IMR-90 (cell line): ENCODE results near the gene PPM1G. TPM values are rescaled to one million over a fixed set of nuclear protein-coding genes. Genes with fewer than 3 reads are reported as not detected.

ENCODE experiments used
- ATAC-seq: fragments of 200-7000 bp; cut with Tn5 transposase; 2 replicates; pipeline ENCODE4 v1.9.1; 2020; ENCODE audit warnings: low read depth, mild to moderate bottlenecking, moderate library complexity
- BruUV-seq: library from RNA; stranded (reverse); fragments of 400-500 nt; replicated peaks from 2 replicates; lab custom pipeline; 2021; lab: Mats Ljungman, UMichigan
- CTCF ChIA-PET: fragments of 300-600 bp; formaldehyde crosslinking; extraction: SDS; loops from one replicate; lab custom pipeline; 2021; ENCODE audit warnings: antibody characterized with exemption; lab: Yijun Ruan, JAX
- POLR2A ChIA-PET: fragments of 300-600 bp; sonication (Branson Sonifier 250); formaldehyde crosslinking; loops from one replicate; lab custom pipeline; 2022; ENCODE audit warnings: antibody characterized with exemption; ENCODE audit not compliant: unreplicated experiment; lab: Charles Lee
- DNase-seq: peaks from one replicate; pipeline ENCODE4 v3.0.0; 2013
- H2AFZ ChIP-seq: replicated peaks from 2 replicates; pipeline ENCODE3; 2013; ENCODE audit warnings: low read length, mild to moderate bottlenecking; ENCODE audit not compliant: poor library complexity
- H2AK5ac ChIP-seq: 2 replicates; pipeline ENCODE4 v1.6.1; 2013; ENCODE audit warnings: low read depth, low read length, inconsistent platforms
- H2AK9ac ChIP-seq: replicated peaks from 2 replicates; pipeline ENCODE3; 2013; ENCODE audit warnings: mild to moderate bottlenecking, low read depth, low read length, moderate library complexity; ENCODE audit not compliant: poor library complexity
- H2BK120ac ChIP-seq: 2 replicates; pipeline ENCODE4 v1.6.1; 2013; ENCODE audit warnings: low read depth, low read length, inconsistent platforms
- H2BK15ac ChIP-seq: 3 replicates; pipeline ENCODE4 v1.6.1; 2013; ENCODE audit warnings: low read depth, low read length, inconsistent platforms
- H2BK20ac ChIP-seq: 2 replicates; pipeline ENCODE4 v1.6.1; 2013; ENCODE audit warnings: low read depth, mild to moderate bottlenecking, inconsistent platforms, low read length, moderate library complexity
- H2BK5ac ChIP-seq: 2 replicates; pipeline ENCODE4 v1.6.1; 2013; ENCODE audit warnings: mild to moderate bottlenecking, low read depth, low read length, inconsistent platforms; ENCODE audit not compliant: poor library complexity, severe bottlenecking
- H3K14ac ChIP-seq: replicated peaks from 2 replicates; pipeline ENCODE4 v1.6.1; 2013; ENCODE audit warnings: low read depth, low read length, inconsistent platforms
- H3K18ac ChIP-seq: 2 replicates; pipeline ENCODE4 v1.6.1; 2013; ENCODE audit warnings: low read depth, low read length, control low read depth
- H3K23ac ChIP-seq: 2 replicates; pipeline ENCODE4 v1.6.1; 2013; ENCODE audit warnings: low read depth, low read length, inconsistent platforms
- H3K27ac ChIP-seq: 2 replicates; pipeline ENCODE4 v1.5.1; 2013; ENCODE audit warnings: mild to moderate bottlenecking, control low read depth, low read length; ENCODE audit not compliant: insufficient read depth
- H3K27me3 ChIP-seq: 2 replicates; pipeline ENCODE4 v1.6.1; 2013; ENCODE audit warnings: low read length; ENCODE audit not compliant: control insufficient read depth, insufficient read depth
- H3K36me3 ChIP-seq: 2 replicates; pipeline ENCODE4 v1.6.1; 2013; ENCODE audit warnings: low read length, mixed read lengths; ENCODE audit not compliant: control insufficient read depth, insufficient read depth
- H3K4ac ChIP-seq: 2 replicates; pipeline ENCODE4 v1.6.1; 2013; ENCODE audit warnings: low read depth, low read length, inconsistent platforms
- H3K4me1 ChIP-seq: 2 replicates; pipeline ENCODE4 v1.6.1; 2013; ENCODE audit warnings: low read length, mixed read lengths; ENCODE audit not compliant: control insufficient read depth, insufficient read depth
- H3K4me2 ChIP-seq: 2 replicates; pipeline ENCODE4 v1.6.1; 2013; ENCODE audit warnings: low read depth, mild to moderate bottlenecking, control low read depth, low read length, moderate library complexity
- H3K4me3 ChIP-seq: 2 replicates; pipeline ENCODE4 v1.5.1; 2013; ENCODE audit warnings: low read depth, mild to moderate bottlenecking, control low read depth, low read length, moderate library complexity; ENCODE audit not compliant: insufficient read depth
- H3K56ac ChIP-seq: 2 replicates; pipeline ENCODE4 v1.6.1; 2013; ENCODE audit warnings: low read length, inconsistent platforms; ENCODE audit not compliant: insufficient read depth; ENCODE audit errors: extremely low read depth
- H3K79me1 ChIP-seq, 2 experiments: 2 replicates each; pipeline ENCODE4 v1.6.1; 2013; ENCODE audit warnings: low read length in 2 of 2, inconsistent platforms in 1 of 2, low read depth in 1 of 2
- H3K9ac ChIP-seq: 2 replicates; pipeline ENCODE4 v1.6.1; 2013; ENCODE audit warnings: low read depth, low read length, control low read depth
- H3K9me1 ChIP-seq: 2 replicates; pipeline ENCODE4 v1.6.1; 2013; ENCODE audit warnings: low read length, inconsistent platforms; ENCODE audit not compliant: insufficient read depth
- H3K9me3 ChIP-seq: 2 replicates; pipeline ENCODE4 v1.6.1; 2013; ENCODE audit warnings: low read length; ENCODE audit not compliant: control insufficient read depth, insufficient read depth
- H4K20me1 ChIP-seq: 2 replicates; pipeline ENCODE4 v1.6.1; 2013; ENCODE audit warnings: low read length, inconsistent platforms; ENCODE audit not compliant: insufficient read depth
- H4K5ac ChIP-seq: 2 replicates; pipeline ENCODE4 v1.6.1; 2013; ENCODE audit warnings: mild to moderate bottlenecking, low read depth, low read length, control low read depth
- H4K8ac ChIP-seq, 2 experiments: 2 replicates each; pipeline ENCODE4 v1.6.1; 2013; ENCODE audit warnings: low read depth in 2 of 2, low read length in 2 of 2, control low read depth in 1 of 2, inconsistent platforms in 1 of 2
- H4K91ac ChIP-seq: 2 replicates; pipeline ENCODE4 v1.6.1; 2013; ENCODE audit warnings: low read depth, low read length, inconsistent platforms; ENCODE audit not compliant: insufficient read depth
- MAZ ChIP-seq: IDR thresholded peaks from 2 replicates; pipeline ENCODE4 v1.6.1; 2012; ENCODE audit warnings: low read depth, mild to moderate bottlenecking, low read length, improper control_type of control experiment, moderate library complexity, borderline replicate concordance
- MXI1 ChIP-seq: IDR thresholded peaks from 2 replicates; pipeline ENCODE4 v1.6.1; 2012; ENCODE audit warnings: low read depth, mild to moderate bottlenecking, low read length, moderate library complexity, borderline replicate concordance
- WGBS, 2 experiments: methylation state at CpG; one replicate each; pipeline versions ENCODE4 v1.1.5 to v1.1.7; 2013; ENCODE audit warnings: missing lambda C conversion rate in 2 of 2; ENCODE audit not compliant: insufficient read length in 1 of 2; ENCODE audit errors: extremely low coverage in 2 of 2; 5-methylcytosine and 5-hydroxymethylcytosine counted together
- dilution Hi-C: fragments of 300-500 bp; cut with HindIII; formaldehyde crosslinking; loops from one replicate; pipeline ENCODE4 v1.14.3; 2018; ENCODE audit warnings: low sequenced_read_pairs; ENCODE audit not compliant: unreplicated experiment
- in situ Hi-C: fragments of 300-500 bp; cut with MboI; formaldehyde crosslinking; loops from 3 replicates; pipeline ENCODE4 v1.14.3; 2019; ENCODE audit warnings: low sequenced_read_pairs, inconsistent platforms, mixed read lengths
- intact Hi-C: fragments of 100-400 bp; cut with micrococcal nuclease; formaldehyde crosslinking; loops from 2 replicates; pipeline ENCODE4 v1.10.0; 2022
- polyA plus RNA-seq, 3 experiments: library from polyadenylated mRNA; depleted of rRNA; stranded (reverse); fragments of >200 nt; gene quantifications; 2 replicates each; pipeline ENCODE4 v1.2.3, GENCODE V29; 2012; ENCODE audit warnings: low replicate concordance in 1 of 3
- total RNA-seq: library from RNA; depleted of rRNA; stranded (reverse); fragments of >200 nt; gene quantifications from 2 replicates; pipeline ENCODE4 v1.2.3, GENCODE V29; 2012

The PPM1G gene
- total and polyA plus RNA-seq, 2 of the 4 experiments (the other 2 are of a cell fraction): 57.6 to 95.9 TPM

DNA sequence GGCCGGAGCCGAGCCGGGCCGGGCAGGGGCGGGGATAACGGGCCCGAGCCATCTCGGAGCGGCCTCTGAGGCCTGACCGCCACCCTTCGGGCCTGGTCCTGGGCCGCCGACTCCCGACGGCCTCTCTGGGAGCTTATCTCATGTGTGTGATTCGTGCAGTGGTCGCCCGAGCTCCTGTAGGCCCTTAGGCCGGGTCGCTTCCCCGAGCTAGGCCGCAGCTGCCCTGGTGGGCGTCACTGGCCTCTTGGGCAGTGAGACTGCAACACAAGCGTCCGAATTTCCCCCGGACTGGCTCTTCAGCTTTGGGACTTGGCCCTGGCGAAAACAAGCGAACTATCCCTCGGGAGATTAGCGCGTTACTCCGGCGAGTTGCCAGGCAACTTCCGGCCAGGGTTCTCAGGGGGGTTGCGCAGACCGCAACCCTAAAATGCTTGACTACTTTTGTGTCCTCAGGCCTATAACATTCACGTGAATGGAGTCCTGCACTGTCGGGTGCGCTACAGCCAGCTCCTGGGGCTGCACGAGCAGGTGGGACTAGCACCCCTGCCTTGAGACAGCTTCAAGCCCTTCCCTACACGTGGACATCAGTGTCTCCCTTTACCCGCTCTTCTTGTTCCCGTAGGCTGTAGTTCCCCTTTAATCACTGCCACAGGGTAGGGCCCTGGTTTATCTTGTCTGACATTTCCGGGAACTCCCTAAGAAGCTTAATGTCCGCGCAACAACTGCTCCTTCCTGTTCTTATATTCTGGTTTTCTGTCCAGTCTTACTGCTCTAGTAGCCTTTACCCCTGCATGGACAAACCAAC is 38.4 kb downstream of the PPM1G start:
- peaks cover 8% of the 10 kb centered on the region for H3K4me1 ChIP-seq
- H2BK15ac ChIP-seq: 0 out of 3 replicates have a peak overlapping the region, but pooled peaks have one; percentile 15
- peaks cover 16% of the 10 kb centered on the region; the same call in 1 of the 2 replicates for H4K20me1 ChIP-seq
- peak overlapping the region; percentile 86 for H2BK5ac ChIP-seq
- peak overlapping the region; percentile 82 to 96 for H4K8ac ChIP-seq
- H3K79me1 ChIP-seq: peaks cover 31 to 78% of the 10 kb centered on the region in 2 experiments
- H4K5ac ChIP-seq: peak overlapping the region; percentile 44
- no peak overlapping the region for H2BK20ac ChIP-seq
- peak overlapping the region; percentile 92 for H3K14ac ChIP-seq
- peaks cover 46% of the 10 kb centered on the region for H3K36me3 ChIP-seq
- peak overlapping the region; percentile 95 for H4K91ac ChIP-seq
- POLR2A ChIA-PET: no interaction called here
- H3K4me2 ChIP-seq: peak overlapping the region; percentile 97
- H3K4ac ChIP-seq: peak overlapping the region; percentile 95
- 0% methylated on average over 32 of the region's 46 CpGs; no CpG with 5 or more reads in 1 of the 2 experiments for WGBS, 2 experiments
- CTCF ChIA-PET: no interaction called here
- H3K23ac ChIP-seq: peak overlapping the region; percentile 77
- peak overlapping the region; percentile 88 for H3K56ac ChIP-seq
- peak overlapping the region; percentile 37 for H2BK120ac ChIP-seq
- dilution Hi-C loops (no loop called here), in situ Hi-C loops (no loop called here), intact Hi-C loops (loop anchor here (1.0 kb wide), 1 partner anchor 50 kb away; no protein-coding TSS in a partner anchor)
- H3K27me3 ChIP-seq: no peaks in the 10 kb centered on the region
- peak overlapping the region; percentile 71 for H3K4me3 ChIP-seq
- peak overlapping the region; percentile 98 for H2AK5ac ChIP-seq
- peak overlapping the region; percentile 78 for H3K9ac ChIP-seq
- no peaks in the 10 kb centered on the region for H3K9me3 ChIP-seq
- peak overlapping the region; percentile 98 for H2AFZ ChIP-seq
- H3K9me1 ChIP-seq: peaks cover 5% of the 10 kb centered on the region; the same call in 1 of the 2 replicates
- peak overlapping the region; percentile 98 for H2AK9ac ChIP-seq
- peak overlapping the region; percentile 84 for H3K27ac ChIP-seq
- BruUV-seq: no TSS peak
- ATAC-seq: peak; percentile 42
- H3K18ac ChIP-seq: no peak overlapping the region; the same call in 1 of the 2 replicates
- no peak for TF ChIP-seq MAZ
- TF ChIP-seq MXI1: peak; percentile 78; the same call in 1 of the 2 replicates
- DNase-seq: peak; percentile 53
